ENCODE results near the gene SH2D4B. TPM values are rescaled to one million over a fixed set of nuclear protein-coding genes. Genes with fewer than 3 reads are reported as not detected.

SH2D4B gene
- total RNA-seq, 1 experiment from 2014 or later, result 0.24 TPM

DNA sequence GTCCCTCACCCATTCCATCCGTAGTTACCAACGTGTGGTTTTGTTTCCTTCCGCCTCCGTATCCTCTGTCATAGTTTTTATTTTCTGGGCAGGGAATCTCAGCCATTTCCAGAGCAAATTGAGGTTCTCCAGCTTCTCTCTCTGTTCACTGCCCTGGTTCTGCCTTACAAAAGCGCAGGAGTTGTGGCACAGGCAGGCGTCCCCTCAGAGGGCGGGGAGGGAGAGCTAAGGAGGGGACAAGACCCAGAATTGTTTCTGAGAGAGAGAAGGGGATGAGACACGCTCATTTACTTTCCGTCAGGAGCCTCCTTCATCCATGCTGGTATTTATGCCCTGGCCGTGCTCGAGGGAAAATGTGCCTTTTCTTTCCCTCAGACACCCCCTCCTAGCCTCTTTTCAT, 71.0 kb downstream of the SH2D4B start:
- DNase-seq, result no peak
- Histone ChIP-seq H3K27ac (no peak overlapping the region), H3K4me3 (no peak overlapping the region), H3K36me3 (ENCODE audit: low read depth) (no peaks in the 10 kb centered on the region), H3K4me1 (replicated peaks; ENCODE audit: insufficient read depth) (no peaks in the 10 kb centered on the region), H3F3A (ENCODE audit: insufficient read depth, low read depth) (no peaks in the 10 kb centered on the region), H3K79me2 (ENCODE audit: low read depth) (no peaks in the 10 kb centered on the region), H2AFZ (no peak overlapping the region), H3K9me3 (ENCODE audit: insufficient read depth, low read depth) (no peaks in the 10 kb centered on the region), H3K9me2 (ENCODE audit: insufficient read depth) (no peaks in the 10 kb centered on the region), H4K20me1 (ENCODE audit: insufficient read depth) (no peaks in the 10 kb centered on the region), H3K4me2 (no peak overlapping the region), H3K27me3 (ENCODE audit: insufficient read depth, low read depth) (peaks cover 13% of the 10 kb centered on the region; the same call in 1 of the 2 replicates)
- ChIA-PET POLR2A (ENCODE audit: unreplicated experiment) (no interaction called here), CTCF (no interaction called here)
- no peak for TF ChIP-seq EZH2 (IDR thresholded peaks at IDR 0.05; ENCODE audit: low read depth)
- TF ChIP-seq, protein P1, sequence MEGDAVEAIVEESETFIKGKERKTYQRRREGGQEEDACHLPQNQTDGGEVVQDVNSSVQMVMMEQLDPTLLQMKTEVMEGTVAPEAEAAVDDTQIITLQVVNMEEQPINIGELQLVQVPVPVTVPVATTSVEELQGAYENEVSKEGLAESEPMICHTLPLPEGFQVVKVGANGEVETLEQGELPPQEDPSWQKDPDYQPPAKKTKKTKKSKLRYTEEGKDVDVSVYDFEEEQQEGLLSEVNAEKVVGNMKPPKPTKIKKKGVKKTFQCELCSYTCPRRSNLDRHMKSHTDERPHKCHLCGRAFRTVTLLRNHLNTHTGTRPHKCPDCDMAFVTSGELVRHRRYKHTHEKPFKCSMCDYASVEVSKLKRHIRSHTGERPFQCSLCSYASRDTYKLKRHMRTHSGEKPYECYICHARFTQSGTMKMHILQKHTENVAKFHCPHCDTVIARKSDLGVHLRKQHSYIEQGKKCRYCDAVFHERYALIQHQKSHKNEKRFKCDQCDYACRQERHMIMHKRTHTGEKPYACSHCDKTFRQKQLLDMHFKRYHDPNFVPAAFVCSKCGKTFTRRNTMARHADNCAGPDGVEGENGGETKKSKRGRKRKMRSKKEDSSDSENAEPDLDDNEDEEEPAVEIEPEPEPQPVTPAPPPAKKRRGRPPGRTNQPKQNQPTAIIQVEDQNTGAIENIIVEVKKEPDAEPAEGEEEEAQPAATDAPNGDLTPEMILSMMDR (conservative IDR thresholded peaks at IDR 0.05), result no peak
- no TSS peak for BruUV-seq (replicated peaks)
- intact Hi-C loops (cut with micrococcal nuclease; ENCODE audit: unreplicated experiment), result no loop called here

DNA sequence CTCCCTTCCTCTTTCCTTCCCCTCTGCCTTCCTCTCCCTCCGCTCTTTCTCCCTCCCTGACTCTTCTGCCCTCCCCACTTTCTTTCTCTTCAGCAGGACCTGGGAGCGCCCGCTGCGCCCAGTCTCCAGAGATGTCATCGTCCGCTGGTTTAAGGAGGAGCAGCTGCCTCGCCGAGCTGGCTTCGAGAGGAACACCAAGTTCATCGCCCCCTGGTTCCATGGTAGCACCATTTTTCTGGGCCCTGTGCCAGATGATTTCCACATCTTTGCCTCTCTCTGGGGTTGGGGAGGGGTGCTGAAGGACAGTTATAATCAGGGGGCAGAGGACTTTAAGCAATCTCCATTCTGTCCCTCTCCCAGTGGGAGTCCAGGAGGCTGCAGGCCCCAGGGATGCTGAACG, 71.6 kb downstream of the SH2D4B start:
- BruUV-seq (replicated peaks), result no TSS peak
- Histone ChIP-seq H3K9me2 (ENCODE audit: insufficient read depth) (no peaks in the 10 kb centered on the region), H3K27me3 (ENCODE audit: insufficient read depth, low read depth) (peaks cover 13% of the 10 kb centered on the region; the same call in 1 of the 2 replicates), H3K79me2 (ENCODE audit: low read depth) (no peaks in the 10 kb centered on the region), H2AFZ (no peak overlapping the region), H3K36me3 (ENCODE audit: low read depth) (no peaks in the 10 kb centered on the region), H3F3A (ENCODE audit: insufficient read depth, low read depth) (no peaks in the 10 kb centered on the region), H3K9me3 (ENCODE audit: insufficient read depth, low read depth) (no peaks in the 10 kb centered on the region), H3K4me1 (replicated peaks; ENCODE audit: insufficient read depth) (no peaks in the 10 kb centered on the region), H3K4me2 (no peak overlapping the region), H3K4me3 (no peak overlapping the region), H4K20me1 (ENCODE audit: insufficient read depth) (no peaks in the 10 kb centered on the region), H3K27ac (no peak overlapping the region)
- intact Hi-C loops (cut with micrococcal nuclease; ENCODE audit: unreplicated experiment), result no loop called here
- ChIA-PET POLR2A (ENCODE audit: unreplicated experiment) (no interaction called here), CTCF (no interaction called here)
- no peak for DNase-seq
- TF ChIP-seq EZH2 (IDR thresholded peaks at IDR 0.05; ENCODE audit: low read depth), result no peak
- TF ChIP-seq, protein P1 (conservative IDR thresholded peaks at IDR 0.05), result no peak

DNA sequence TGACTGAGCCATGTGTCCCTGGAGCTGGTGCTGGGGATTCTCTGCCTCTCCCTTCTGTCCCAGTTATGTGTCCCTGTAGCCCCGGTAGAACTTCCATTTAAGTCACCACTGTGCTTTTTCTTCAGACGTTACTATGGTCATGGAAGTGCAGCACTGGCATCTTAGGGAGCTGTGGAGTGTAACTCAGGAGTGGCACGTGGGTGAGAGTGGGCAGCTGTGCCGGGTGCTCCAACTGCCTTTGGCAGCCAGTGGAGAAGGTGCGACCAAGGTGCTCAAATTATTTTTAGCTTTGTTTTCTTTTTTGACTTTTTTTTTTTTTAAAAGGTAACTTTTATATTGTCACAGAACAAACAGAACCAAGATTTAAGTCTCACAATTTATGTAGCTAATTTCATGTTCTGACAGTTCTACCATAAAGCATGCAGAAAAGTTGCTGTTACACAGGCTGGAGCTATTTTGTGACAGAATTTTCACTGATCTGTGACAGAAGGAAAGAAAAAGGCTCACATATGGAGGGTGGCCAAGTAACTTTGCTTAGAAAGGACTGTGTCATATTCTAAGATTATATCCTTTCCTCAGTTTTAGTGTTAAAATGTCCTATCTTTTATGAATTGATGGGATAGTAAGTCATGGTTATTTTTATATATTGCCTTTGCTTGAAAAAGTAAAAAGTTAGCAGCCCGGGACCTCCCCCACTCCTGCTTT, 73.9 kb downstream of the SH2D4B start:
- DNase-seq, result no peak
- POLR2A ChIA-PET (ENCODE audit: unreplicated experiment), result no interaction called here
- no peaks in the 10 kb centered on the region for H3K36me3 ChIP-seq (ENCODE audit: low read depth)

More for the DNA sequence above, 73.9 kb downstream of the SH2D4B start:
- H3K4me2 ChIP-seq, result no peak overlapping the region
- peaks cover 26% of the 10 kb centered on the region for H3K27me3 ChIP-seq (ENCODE audit: insufficient read depth, low read depth)
- H3K4me1 ChIP-seq (replicated peaks; ENCODE audit: insufficient read depth), result no peaks in the 10 kb centered on the region
- no peaks in the 10 kb centered on the region for H3K9me2 ChIP-seq (ENCODE audit: insufficient read depth)
- CTCF ChIA-PET, result no interaction called here
- intact Hi-C loops (cut with micrococcal nuclease; ENCODE audit: unreplicated experiment), result no loop called here
- H3K9me3 ChIP-seq (ENCODE audit: insufficient read depth, low read depth), result no peaks in the 10 kb centered on the region
- no peak overlapping the region for H3K27ac ChIP-seq
- no peaks in the 10 kb centered on the region for H3F3A ChIP-seq (ENCODE audit: insufficient read depth, low read depth)
- no peak overlapping the region for H3K4me3 ChIP-seq
- H4K20me1 ChIP-seq (ENCODE audit: insufficient read depth), result no peaks in the 10 kb centered on the region
- TF ChIP-seq, protein P1 (conservative IDR thresholded peaks at IDR 0.05), result no peak
- TF ChIP-seq EZH2 (IDR thresholded peaks at IDR 0.05; ENCODE audit: low read depth), result no peak
- no peak overlapping the region for H2AFZ ChIP-seq
- no TSS peak for BruUV-seq (replicated peaks)
- H3K79me2 ChIP-seq (ENCODE audit: low read depth), result no peaks in the 10 kb centered on the region

Data from PC-9 (cell line).